ENCODE measurements around the gene CDH13. TPM values are rescaled to one million over a fixed set of nuclear protein-coding genes. Genes with fewer than 3 reads are reported as not detected.

The CDH13 gene
- total and polyA plus RNA-seq, 10 of the 15 experiments (the other 5 are each of a cell fraction or from before 2014, with no cell fraction given): under 0.01 to 0.05 TPM; not detected in 8

DNA sequence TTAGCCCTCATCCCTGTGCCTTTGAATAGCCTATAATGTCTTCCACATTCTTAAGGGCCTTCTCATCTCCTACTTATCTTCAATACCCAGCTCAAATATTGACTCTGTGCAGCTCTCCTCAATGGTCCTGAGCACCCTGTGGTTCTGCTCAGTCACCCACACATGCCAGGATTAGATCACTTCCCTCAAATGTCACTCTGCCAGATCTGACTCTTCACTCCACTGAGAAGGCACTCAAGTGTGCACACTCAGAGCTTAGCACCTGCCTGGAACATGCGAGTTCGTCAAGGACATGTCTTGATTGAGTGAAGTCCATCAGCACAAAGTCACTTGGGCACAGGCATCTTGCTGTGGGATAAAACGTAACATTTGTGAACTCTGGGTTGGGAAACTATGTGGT lies 404.8 kb downstream of the CDH13 start:
- no peak overlapping the region for H3K27ac ChIP-seq (ENCODE audit: control insufficient read depth, insufficient read depth)

More for the DNA sequence above, 404.8 kb downstream of the CDH13 start:
- no peaks in the 10 kb centered on the region for H3K27me3 ChIP-seq (replicated peaks in 1 of 2; ENCODE audit: control insufficient read depth in 2 of 2, insufficient read depth in 2 of 2, low read length in 1 of 2)
- no peaks in the 10 kb centered on the region for H3K9me3 ChIP-seq (replicated peaks; ENCODE audit: control insufficient read depth, insufficient read depth, low read length)
- TF ChIP-seq, protein P1, sequence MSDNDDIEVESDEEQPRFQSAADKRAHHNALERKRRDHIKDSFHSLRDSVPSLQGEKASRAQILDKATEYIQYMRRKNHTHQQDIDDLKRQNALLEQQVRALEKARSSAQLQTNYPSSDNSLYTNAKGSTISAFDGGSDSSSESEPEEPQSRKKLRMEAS (IDR thresholded peaks at IDR 0.05; ENCODE audit: low read depth, low read length): no peak
- TF ChIP-seq TARDBP (IDR thresholded peaks at IDR 0.05; ENCODE audit: borderline replicate concordance) (no peak), RFX5 (IDR thresholded peaks at IDR 0.05; ENCODE audit: low read depth, low read length) (no peak), TCF3 (IDR thresholded peaks at IDR 0.05; ENCODE audit: borderline replicate concordance, insufficient read depth, low read depth, low read length) (no peak), SREBF1 (IDR thresholded peaks at IDR 0.05; ENCODE audit: low read length) (no peak), KLF5 (IDR thresholded peaks at IDR 0.05; ENCODE audit: partially characterized antibody) (no peak), IKZF1 (conservative IDR thresholded peaks at IDR 0.05) (no peak), POLR2AphosphoS2 (IDR thresholded peaks at IDR 0.05; ENCODE audit: low read depth, low read length) (no peak), CREB1 (IDR thresholded peaks at IDR 0.05; ENCODE audit: low read depth) (no peak), RAD51 (IDR thresholded peaks at IDR 0.05) (no peak), ZNF592 (IDR thresholded peaks at IDR 0.05) (no peak), ESRRA (IDR thresholded peaks at IDR 0.05; ENCODE audit: low read length) (no peak), POLR2A (IDR thresholded peaks at IDR 0.05; ENCODE audit: low read depth, low read length) (no peak)
- TF ChIP-seq, protein P2, sequence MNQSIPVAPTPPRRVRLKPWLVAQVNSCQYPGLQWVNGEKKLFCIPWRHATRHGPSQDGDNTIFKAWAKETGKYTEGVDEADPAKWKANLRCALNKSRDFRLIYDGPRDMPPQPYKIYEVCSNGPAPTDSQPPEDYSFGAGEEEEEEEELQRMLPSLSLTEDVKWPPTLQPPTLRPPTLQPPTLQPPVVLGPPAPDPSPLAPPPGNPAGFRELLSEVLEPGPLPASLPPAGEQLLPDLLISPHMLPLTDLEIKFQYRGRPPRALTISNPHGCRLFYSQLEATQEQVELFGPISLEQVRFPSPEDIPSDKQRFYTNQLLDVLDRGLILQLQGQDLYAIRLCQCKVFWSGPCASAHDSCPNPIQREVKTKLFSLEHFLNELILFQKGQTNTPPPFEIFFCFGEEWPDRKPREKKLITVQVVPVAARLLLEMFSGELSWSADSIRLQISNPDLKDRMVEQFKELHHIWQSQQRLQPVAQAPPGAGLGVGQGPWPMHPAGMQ (IDR thresholded peaks at IDR 0.05; ENCODE audit: borderline replicate concordance): no peak
- TF ChIP-seq, protein P3, sequence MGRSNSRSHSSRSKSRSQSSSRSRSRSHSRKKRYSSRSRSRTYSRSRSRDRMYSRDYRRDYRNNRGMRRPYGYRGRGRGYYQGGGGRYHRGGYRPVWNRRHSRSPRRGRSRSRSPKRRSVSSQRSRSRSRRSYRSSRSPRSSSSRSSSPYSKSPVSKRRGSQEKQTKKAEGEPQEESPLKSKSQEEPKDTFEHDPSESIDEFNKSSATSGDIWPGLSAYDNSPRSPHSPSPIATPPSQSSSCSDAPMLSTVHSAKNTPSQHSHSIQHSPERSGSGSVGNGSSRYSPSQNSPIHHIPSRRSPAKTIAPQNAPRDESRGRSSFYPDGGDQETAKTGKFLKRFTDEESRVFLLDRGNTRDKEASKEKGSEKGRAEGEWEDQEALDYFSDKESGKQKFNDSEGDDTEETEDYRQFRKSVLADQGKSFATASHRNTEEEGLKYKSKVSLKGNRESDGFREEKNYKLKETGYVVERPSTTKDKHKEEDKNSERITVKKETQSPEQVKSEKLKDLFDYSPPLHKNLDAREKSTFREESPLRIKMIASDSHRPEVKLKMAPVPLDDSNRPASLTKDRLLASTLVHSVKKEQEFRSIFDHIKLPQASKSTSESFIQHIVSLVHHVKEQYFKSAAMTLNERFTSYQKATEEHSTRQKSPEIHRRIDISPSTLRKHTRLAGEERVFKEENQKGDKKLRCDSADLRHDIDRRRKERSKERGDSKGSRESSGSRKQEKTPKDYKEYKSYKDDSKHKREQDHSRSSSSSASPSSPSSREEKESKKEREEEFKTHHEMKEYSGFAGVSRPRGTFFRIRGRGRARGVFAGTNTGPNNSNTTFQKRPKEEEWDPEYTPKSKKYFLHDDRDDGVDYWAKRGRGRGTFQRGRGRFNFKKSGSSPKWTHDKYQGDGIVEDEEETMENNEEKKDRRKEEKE (IDR thresholded peaks at IDR 0.05): no peak
- TF ChIP-seq, protein P4, sequence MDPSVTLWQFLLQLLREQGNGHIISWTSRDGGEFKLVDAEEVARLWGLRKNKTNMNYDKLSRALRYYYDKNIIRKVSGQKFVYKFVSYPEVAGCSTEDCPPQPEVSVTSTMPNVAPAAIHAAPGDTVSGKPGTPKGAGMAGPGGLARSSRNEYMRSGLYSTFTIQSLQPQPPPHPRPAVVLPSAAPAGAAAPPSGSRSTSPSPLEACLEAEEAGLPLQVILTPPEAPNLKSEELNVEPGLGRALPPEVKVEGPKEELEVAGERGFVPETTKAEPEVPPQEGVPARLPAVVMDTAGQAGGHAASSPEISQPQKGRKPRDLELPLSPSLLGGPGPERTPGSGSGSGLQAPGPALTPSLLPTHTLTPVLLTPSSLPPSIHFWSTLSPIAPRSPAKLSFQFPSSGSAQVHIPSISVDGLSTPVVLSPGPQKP (IDR thresholded peaks at IDR 0.05; ENCODE audit: low read depth, low read length): no peak
- BruUV-seq (replicated peaks): no TSS peak
- RAD21 ChIA-PET (ENCODE audit: unreplicated experiment): no interaction called here
- H3K9ac ChIP-seq (ENCODE audit: control insufficient read depth, insufficient read depth, low read length): no peak overlapping the region
- H3K4me3 ChIP-seq: no peak overlapping the region
- POLR2A ChIA-PET: no interaction called here
- SMC1A ChIA-PET (ENCODE audit: uncharacterized antibody, unreplicated experiment): no interaction called here
- FAIRE-seq: no peak
- no peaks in the 10 kb centered on the region for H3K79me2 ChIP-seq (ENCODE audit: control insufficient read depth, insufficient read depth, low read length)
- H3K4me2 ChIP-seq (ENCODE audit: control insufficient read depth, insufficient read depth): no peak overlapping the region
- no peaks in the 10 kb centered on the region for H3K36me3 ChIP-seq (ENCODE audit: control insufficient read depth in 2 of 2, insufficient read depth in 2 of 2, low read length in 1 of 2)
- no peak for ATAC-seq
- no peak overlapping the region for H2AFZ ChIP-seq (ENCODE audit: control insufficient read depth, low read depth, low read length)
- no peaks in the 10 kb centered on the region for H4K20me1 ChIP-seq (ENCODE audit: control insufficient read depth, insufficient read depth)
- WGBS (ENCODE audit: insufficient coverage, insufficient replicate concordance, low lambda C conversion rate, missing lambda C conversion rate): 58% methylated on average over 3 of the region's 3 CpGs
- DNase-seq (ENCODE audit: low read depth, low spot score): no peak
- no peaks in the 10 kb centered on the region for H3K4me1 ChIP-seq (ENCODE audit: control insufficient read depth, insufficient read depth, low read length)
- in situ Hi-C loops (cut with MboI): no loop called here
- CTCF ChIA-PET: no interaction called here
- intact Hi-C loops (cut with micrococcal nuclease; ENCODE audit: unreplicated experiment): no loop called here
